Pons (tissue), 1 donor: ENCODE results near the gene STPG1.

Experiments
- DNase-seq: peaks from one replicate; pipeline ENCODE4 v3.0.0-alpha.2; 2016; ENCODE audit warnings: low spot score

STPG1 gene

GRCh38 chr1:24392982-24393650 lies 20.5 kb downstream of the STPG1 start:
- no peak for DNase-seq

GRCh38 chr1:24392604-24392946 lies 21.0 kb downstream of the STPG1 start:
- DNase-seq = no peak

GRCh38 chr1:24391882-24392603 lies 21.5 kb downstream of the STPG1 start:
- DNase-seq = peak; percentile 77

GRCh38 chr1:24390924-24391782 lies 22.4 kb downstream of the STPG1 start:
- DNase-seq = peak; percentile 86

- DNase-seq = no peak
Measured at GRCh38 chr1:24389231-24389678, 24.3 kb downstream of the STPG1 start.

GRCh38 chr1:24388331-24388885 lies 25.2 kb downstream of the STPG1 start:
- DNase-seq = no peak

- DNase-seq = no peak
Measured at GRCh38 chr1:24387636-24388175, 25.9 kb downstream of the STPG1 start.

GRCh38 chr1:24386931-24387330 lies 26.7 kb downstream of the STPG1 start:
- no peak for DNase-seq

GRCh38 chr1:24386241-24386640 lies 27.3 kb downstream of the STPG1 start:
- DNase-seq = no peak

GRCh38 chr1:24385160-24385940 lies 28.2 kb downstream of the STPG1 start:
- no peak for DNase-seq

GRCh38 chr1:24384251-24385090 lies 29.1 kb downstream of the STPG1 start:
- no peak for DNase-seq

GRCh38 chr1:24383381-24383940 lies 30.1 kb downstream of the STPG1 start:
- no peak for DNase-seq

GRCh38 chr1:24382165-24382577 lies 31.4 kb downstream of the STPG1 start:
- DNase-seq = no peak

- DNase-seq = no peak
Measured at GRCh38 chr1:24381256-24381655, 32.3 kb downstream of the STPG1 start.

GRCh38 chr1:24380508-24380907 lies 33.1 kb downstream of the STPG1 start:
- DNase-seq = no peak

- no peak for DNase-seq
Measured at GRCh38 chr1:24379733-24380315, 33.8 kb downstream of the STPG1 start.

GRCh38 chr1:24374891-24375786 lies 38.4 kb downstream of the STPG1 start:
- no peak for DNase-seq

GRCh38 chr1:24373710-24374109 lies 39.9 kb downstream of the STPG1 start:
- DNase-seq = no peak

GRCh38 chr1:24373044-24373443 lies 40.5 kb downstream of the STPG1 start:
- DNase-seq = no peak
